ENCODE results near the gene CDCA7. TPM values are rescaled to one million over a fixed set of nuclear protein-coding genes. Genes with fewer than 3 reads are reported as not detected.
"Not testable (repeated sequence)": the region's sequence is repeated elsewhere in the genome, so short reads cannot be mapped to it uniquely, and the experiment has no call there.

The CDCA7 gene
- total and polyA plus RNA-seq, 7 donors: 0.35 to 9.2 (median 2.2) TPM

GRCh38 chr2:173323371-173323770, 31.3 kb upstream of the CDCA7 start:
- no peak for DNase-seq
- no peak overlapping the region for H3K27ac ChIP-seq
- H3K9me3 ChIP-seq: peaks cover 8% of the 10 kb centered on the region
- H3K4me3 ChIP-seq: no peak overlapping the region
- 84 to 90% (median 88%) methylated on average over 5 to 6 of the region's 6 CpGs for WGBS, 3 donors
- H3K27me3 ChIP-seq (ENCODE audit: insufficient read depth in 3 of 3, low read length in 2 of 3): no peaks in the 10 kb centered on the region
- intact Hi-C loops (cut with DNase I): no loop called here
- no peaks in the 10 kb centered on the region for H3K36me3 ChIP-seq (ENCODE audit: insufficient read depth in 1 of 2, low read depth in 1 of 2)
- ATAC-seq: no peak
- H3K4me1 ChIP-seq: no peaks in the 10 kb centered on the region
- no peak for TF ChIP-seq CTCF (IDR thresholded peaks at IDR 0.05)

- Histone ChIP-seq H3K27ac (no peak overlapping the region), H3K4me1 (no peaks in the 10 kb centered on the region), H3K4me3 (no peak overlapping the region), H3K36me3 (ENCODE audit: insufficient read depth in 1 of 2, low read depth in 1 of 2) (no peaks in the 10 kb centered on the region), H3K27me3 (ENCODE audit: insufficient read depth in 3 of 3, low read length in 2 of 3) (no peaks in the 10 kb centered on the region), H3K9me3 (peaks cover 24% of the 10 kb centered on the region)
- TF ChIP-seq CTCF (IDR thresholded peaks at IDR 0.05): no peak
- ATAC-seq: no peak
- no peak for DNase-seq
- 57 to 61% (median 59%) methylated on average over 1 of the region's 1 CpG for WGBS, 3 donors
- intact Hi-C loops (cut with DNase I): no loop called here
These were observed 27.9 kb upstream of the CDCA7 start for GRCh38 chr2:173326806-173327205.

- no peaks in the 10 kb centered on the region for H3K27me3 ChIP-seq (ENCODE audit: insufficient read depth in 3 of 3, low read length in 2 of 3)
- 91 to 95% (median 95%) methylated on average over 5 of the region's 5 CpGs for WGBS, 3 donors
- no peak for TF ChIP-seq CTCF (IDR thresholded peaks at IDR 0.05)
- H3K9me3 ChIP-seq: peaks cover 25% of the 10 kb centered on the region
- H3K4me3 ChIP-seq: no peak overlapping the region
- no peaks in the 10 kb centered on the region for H3K4me1 ChIP-seq
- no peak for DNase-seq
- no peak for ATAC-seq
- intact Hi-C loops (cut with DNase I): no loop called here
- no peak overlapping the region for H3K27ac ChIP-seq
- H3K36me3 ChIP-seq (ENCODE audit: insufficient read depth in 1 of 2, low read depth in 1 of 2): no peaks in the 10 kb centered on the region
These were observed 27.3 kb upstream of the CDCA7 start for GRCh38 chr2:173327421-173327820.

- ATAC-seq; H3K4me1 ChIP-seq; H3K27me3 ChIP-seq (ENCODE audit: insufficient read depth in 3 of 3, low read length in 2 of 3); H3K27ac ChIP-seq; DNase-seq; intact Hi-C loops (cut with DNase I); H3K36me3 ChIP-seq (ENCODE audit: insufficient read depth in 1 of 2, low read depth in 1 of 2); H3K4me3 ChIP-seq: not testable (repeated sequence)
- WGBS, 3 donors: 68 to 86% (median 71%) methylated on average over 3 of the region's 3 CpGs
- H3K9me3 ChIP-seq: peaks cover 16% of the 10 kb centered on the region
These were observed 21.7 kb upstream of the CDCA7 start for GRCh38 chr2:173333003-173333402.

GRCh38 chr2:173339807-173340206, 14.9 kb upstream of the CDCA7 start:
- H3K36me3 ChIP-seq (ENCODE audit: insufficient read depth in 1 of 2, low read depth in 1 of 2): no peaks in the 10 kb centered on the region
- ATAC-seq: no peak

More at GRCh38 chr2:173339807-173340206, 14.9 kb upstream of the CDCA7 start:
- intact Hi-C loops (cut with DNase I): no loop called here
- Histone ChIP-seq H3K27ac (no peak overlapping the region), H3K9me3 (no peaks in the 10 kb centered on the region), H3K4me1 (no peaks in the 10 kb centered on the region), H3K27me3 (ENCODE audit: insufficient read depth in 3 of 3, low read length in 2 of 3) (no peaks in the 10 kb centered on the region), H3K4me3 (no peak overlapping the region)
- no peak for TF ChIP-seq CTCF (IDR thresholded peaks at IDR 0.05)
- no peak for DNase-seq
- 96 to 98% (median 97%) methylated on average over 8 of the region's 8 CpGs for WGBS, 3 donors

Measured in psoas muscle (tissue), 8 donors.